Activated gamma-delta T cell treated with Interleukin-2 at 50 U/mL for 16 hours (primary cell): ENCODE measurements around the gene PLEKHA6.
"Not testable (repeated sequence)": the region's sequence is repeated elsewhere in the genome, so short reads cannot be mapped to it uniquely, and the experiment has no call there.

Experiments
- DNase-seq: peaks from one replicate; pipeline ENCODE4 v3.0.0-alpha.2; 2020

The PLEKHA6 gene

GRCh38 chr1:204334455-204334854 lies 25.3 kb downstream of the PLEKHA6 start:
- DNase-seq = no peak

- no peak for DNase-seq
Measured at GRCh38 chr1:204333427-204333826, 26.3 kb downstream of the PLEKHA6 start.

- DNase-seq = no peak
Measured at GRCh38 chr1:204331847-204332487, 27.8 kb downstream of the PLEKHA6 start.

GRCh38 chr1:204331275-204331674 lies 28.5 kb downstream of the PLEKHA6 start:
- DNase-seq = no peak

DNA sequence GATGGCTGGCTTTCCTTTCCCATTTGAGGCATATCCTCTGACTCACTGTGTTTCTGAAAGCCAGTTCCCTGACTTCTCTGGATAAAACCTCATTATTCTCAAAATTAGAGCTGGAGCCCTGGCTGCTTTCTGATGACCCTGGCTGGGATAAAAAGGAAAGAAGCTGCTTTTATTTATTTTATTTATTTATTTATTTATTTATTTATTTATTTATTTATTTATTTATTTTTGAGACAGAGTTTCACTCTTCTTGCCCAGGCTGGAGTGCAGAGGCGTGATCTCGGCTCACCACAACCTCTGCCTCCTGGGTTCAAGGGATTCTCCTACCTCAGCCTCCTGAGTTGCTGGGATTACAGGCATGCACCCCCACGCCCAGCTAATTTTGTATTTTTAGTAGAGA lies 31.9 kb downstream of the PLEKHA6 start:
- DNase-seq = not testable (repeated sequence)

GRCh38 chr1:204327359-204327758 lies 32.4 kb downstream of the PLEKHA6 start:
- no peak for DNase-seq

- DNase-seq = no peak
Measured at GRCh38 chr1:204326771-204327300, 32.9 kb downstream of the PLEKHA6 start.

GRCh38 chr1:204325944-204326343 lies 33.8 kb downstream of the PLEKHA6 start:
- no peak for DNase-seq

- DNase-seq = no peak
Measured at GRCh38 chr1:204323887-204324286, 35.8 kb downstream of the PLEKHA6 start.

DNA sequence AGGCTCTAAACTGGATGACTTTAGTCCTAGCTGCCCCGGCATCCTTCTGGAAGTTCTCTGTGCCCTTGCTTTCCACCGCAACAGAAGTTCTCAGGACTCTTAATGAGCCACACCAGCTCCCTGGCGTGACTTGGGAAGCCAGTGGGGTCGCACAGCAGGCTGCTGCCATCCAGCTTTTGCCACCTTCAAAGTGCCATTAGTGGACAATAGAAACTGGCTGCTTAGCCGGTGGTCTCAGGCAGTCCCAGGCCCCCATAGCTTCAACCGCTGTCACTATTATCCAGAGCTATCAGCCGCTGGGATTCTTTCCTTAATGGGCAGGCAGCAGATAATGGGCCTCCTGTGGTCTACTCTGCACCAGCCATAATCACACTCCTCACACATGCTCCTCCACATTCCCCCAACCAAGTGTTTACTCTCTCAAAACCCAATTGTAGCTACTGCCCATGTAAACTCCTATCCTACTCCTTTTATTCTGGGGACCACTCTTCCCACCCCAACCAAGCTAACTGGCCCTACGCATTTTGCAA lies 37.3 kb downstream of the PLEKHA6 start:
- no peak for DNase-seq

DNA sequence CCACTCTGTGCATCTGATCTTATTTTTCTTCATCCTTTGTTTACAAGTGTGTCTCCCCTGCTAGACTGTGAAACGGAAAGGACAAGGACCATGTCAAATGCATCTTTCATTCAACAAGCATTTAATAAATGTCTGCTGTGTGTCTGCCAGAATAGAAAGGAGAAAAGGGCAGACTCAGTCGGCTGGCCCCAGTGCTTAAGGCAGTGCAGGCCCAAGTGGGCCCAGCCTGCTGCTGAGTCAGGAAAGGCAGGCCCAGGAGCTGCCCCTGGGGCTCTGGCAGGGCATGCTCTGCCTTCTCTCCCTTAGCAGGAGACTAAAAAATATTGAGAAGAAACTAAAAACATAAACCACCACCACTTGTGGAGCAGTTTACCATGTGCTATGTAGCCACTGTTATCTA lies 38.1 kb downstream of the PLEKHA6 start:
- DNase-seq = no peak

DNA sequence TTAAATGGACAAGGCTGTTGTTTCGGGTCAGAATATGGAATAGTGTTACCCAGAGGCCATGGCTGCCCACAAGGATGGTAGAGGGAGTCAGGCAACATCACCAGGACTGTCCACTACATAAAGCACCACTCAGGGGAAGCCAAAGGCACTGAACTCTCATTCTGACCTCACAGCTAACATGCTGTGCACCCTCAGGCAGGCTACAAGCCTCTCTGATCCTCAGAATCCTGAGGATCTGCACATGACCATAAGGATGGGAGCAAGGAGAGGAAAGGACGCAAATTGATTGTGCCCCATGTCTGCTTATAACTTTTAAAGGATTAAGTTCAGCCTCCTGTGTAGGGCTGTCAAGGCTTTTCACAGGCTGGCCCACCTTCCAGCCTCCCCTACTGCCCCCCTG lies 38.7 kb downstream of the PLEKHA6 start:
- DNase-seq = no peak

DNA sequence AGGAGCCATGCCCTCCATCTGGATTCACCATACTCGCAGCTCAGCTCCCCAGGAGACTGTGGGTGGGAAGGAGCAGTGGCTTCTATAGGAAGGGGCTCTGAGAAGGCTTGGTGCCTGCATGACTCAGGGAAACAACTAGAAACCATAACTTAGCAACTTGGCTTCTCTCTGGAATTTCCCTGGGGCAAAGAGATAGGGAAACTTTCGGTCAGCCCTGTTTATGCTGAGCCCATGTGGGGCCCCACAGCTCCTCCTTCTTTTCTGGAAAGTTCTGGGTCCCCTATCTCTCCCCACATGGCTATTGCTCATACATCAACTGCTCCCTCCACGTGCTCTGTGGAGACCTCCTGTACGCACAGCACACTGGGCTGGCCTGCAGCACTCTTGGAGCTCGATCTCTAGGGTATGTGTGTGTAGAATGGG lies 39.3 kb downstream of the PLEKHA6 start:
- DNase-seq = no peak

GRCh38 chr1:204319462-204319861 lies 40.3 kb downstream of the PLEKHA6 start:
- no peak for DNase-seq

DNA sequence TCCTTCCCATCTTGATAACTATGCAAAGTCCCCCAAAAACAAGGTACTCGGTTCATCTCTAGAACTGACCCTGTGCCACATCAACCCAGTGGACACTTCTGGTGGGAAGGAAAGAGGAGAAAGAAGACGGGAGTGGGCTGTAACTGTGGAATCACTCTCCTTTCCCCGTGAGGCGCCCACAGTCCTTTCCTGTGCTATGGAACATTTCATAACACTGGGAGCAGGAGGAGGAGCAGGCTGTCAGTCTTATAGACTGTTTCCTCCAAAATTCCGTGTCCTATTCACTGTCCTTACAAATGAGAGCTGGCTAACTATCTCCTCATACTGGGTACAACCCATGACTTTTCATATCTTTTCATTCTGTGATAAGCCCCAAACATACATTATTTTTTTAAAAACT lies 40.7 kb downstream of the PLEKHA6 start:
- DNase-seq = no peak

DNA sequence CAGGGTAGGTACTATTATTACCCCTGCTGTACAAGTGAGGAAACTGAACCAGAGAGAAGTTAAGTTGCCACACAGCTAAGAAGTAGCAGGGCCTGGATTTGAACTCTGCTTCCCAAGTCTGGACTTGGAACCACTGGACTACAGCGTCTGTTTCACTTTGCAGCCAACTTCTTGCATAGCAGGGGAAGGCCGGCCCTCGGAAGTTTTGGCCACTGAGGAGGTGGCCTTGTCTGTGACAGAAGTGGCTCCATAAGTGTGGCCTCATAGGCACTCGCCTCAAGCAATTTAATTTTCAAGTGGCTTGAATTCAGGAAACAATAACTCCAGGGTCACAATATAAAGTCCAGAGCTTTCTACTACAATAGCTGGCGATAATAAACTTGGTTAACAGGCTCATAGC lies 41.4 kb downstream of the PLEKHA6 start:
- DNase-seq = no peak

DNA sequence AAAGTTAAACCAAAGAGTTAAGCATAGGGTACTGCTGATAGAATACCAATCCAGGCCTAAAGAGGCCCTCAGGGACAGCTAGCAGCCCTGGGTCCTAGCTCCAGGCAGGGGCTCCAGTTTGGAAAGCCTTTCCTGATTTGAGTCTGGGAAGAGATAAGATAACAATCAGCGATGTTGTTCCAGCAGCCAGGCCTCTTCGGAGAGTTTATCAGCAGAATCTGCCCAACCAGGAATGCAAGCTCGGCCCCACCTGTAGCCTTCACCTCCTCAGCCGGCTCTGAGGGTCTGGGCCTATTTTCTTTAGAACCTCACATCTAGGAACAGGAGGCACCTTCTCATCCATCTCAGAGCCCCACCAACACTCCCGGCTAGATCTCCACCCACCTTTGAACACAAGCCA lies 42.6 kb downstream of the PLEKHA6 start:
- DNase-seq = no peak

DNA sequence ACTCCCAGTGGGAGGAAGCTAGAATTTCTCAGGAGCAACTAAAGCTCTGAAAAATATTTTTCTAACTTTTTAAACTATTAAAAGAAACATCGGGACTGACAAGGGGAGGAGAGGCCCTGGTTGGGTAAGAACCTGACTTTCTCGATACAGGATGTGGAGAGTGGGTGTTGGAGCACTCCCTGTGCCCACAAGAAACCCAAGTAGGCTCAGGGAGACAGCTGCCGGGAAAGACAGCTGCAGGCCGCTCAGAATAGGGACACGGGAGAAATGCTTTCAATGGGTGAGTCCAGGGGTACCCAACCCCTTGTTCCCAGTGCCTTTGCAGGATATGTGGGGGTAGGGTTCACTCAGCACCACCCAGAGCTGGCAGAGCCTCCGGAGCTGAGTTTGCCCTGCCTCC lies 43.6 kb downstream of the PLEKHA6 start:
- DNase-seq = no peak

DNA sequence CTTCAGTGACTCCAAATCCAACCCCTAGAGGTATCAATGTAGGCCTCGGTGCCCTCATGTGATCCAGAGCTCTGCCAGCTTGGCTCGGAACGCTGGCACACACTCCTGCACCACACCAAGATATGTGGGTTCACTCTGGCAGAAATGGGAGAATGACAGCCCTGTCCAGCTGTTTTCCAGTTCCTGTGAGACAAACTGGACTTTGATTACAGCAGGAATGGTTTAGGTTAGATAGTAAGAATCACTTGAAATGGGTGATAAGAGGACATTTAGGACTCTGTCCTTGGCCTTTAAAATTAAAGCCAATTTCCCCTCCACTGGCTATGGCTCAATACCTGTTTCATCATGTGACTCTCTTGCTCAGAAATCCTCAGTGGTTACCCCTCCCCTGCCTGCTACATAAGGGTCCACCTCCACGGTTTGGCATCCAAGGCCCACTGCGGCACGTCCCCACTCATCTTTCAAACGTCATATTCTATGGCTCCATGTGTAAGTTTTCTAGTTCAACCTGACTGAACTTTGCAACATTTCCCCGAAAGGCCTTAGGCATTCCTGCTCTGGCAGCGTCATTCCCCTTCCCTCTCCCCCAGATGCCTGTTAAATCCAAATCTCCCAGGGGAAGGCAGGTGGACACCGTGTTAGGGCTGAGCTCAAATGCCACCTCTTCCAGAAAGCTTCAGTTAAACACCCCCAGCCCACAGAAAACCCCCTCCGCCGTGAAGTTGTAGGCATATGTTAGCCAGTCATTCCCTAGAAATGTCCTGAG lies 44.7 kb downstream of the PLEKHA6 start:
- DNase-seq = no peak

DNA sequence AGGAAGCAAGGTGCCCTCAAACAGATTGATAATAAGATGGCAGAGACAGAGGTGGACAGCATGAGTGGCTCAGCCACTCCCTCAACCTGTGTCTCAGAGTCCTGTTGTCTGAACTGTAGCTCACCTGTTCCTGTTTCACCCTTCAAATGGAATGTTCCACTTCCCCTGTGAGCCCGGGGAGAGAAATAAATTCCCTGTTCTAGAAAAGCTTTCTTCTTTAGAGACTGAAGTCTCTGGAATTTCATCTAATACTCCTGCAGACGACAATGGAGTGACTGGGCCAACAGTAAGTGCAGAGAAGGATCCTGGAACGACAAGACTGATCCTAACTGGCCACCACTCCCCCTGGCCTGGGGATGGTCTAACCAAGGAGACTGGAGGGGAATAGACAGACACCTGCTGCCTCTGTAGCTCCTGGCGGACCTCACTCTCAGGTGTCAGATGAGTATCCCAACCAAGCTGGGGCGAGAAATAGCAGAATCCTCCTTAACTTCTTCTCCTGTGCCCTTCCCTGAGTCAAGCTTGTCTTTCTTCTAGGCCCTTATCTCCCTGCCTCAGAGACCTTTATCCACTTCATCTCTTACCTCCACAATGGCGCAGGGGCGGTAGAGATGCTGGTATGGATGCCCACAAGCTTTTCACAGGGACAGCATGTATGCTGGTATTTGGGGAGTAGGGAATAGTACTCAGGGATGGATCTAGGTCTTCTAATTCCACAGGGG lies 45.4 kb downstream of the PLEKHA6 start:
- DNase-seq = no peak

DNA sequence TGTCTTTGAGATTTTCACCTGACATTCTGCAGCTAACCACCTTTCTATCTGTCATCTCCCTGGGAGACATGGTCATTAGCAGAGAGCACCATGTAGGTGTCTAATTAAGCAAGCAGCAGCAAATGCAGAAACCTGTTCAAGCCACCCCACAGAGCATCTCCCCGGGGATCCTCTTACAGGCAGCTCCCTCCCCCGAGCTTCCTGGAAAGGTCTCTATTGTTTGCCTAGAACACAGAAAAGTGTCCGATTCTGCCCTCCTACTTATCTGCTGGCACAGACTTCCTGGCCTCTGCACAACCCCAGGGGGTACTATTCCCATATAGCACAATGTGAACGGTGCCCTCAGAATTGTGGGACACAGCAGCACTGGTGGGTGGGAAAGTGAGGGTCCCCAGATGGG lies 46.1 kb downstream of the PLEKHA6 start:
- DNase-seq = no peak

- DNase-seq = not testable (repeated sequence)
Measured at GRCh38 chr1:204310970-204311369, 48.8 kb downstream of the PLEKHA6 start.

- DNase-seq = no peak
Measured at GRCh38 chr1:204308023-204308628, 51.6 kb downstream of the PLEKHA6 start.
